GM12801 (cell line): ENCODE measurements around the gene PARP3.

Source experiments
- TF ChIP-seq, protein P1 (sequence below): IDR thresholded peaks from one replicate; pipeline ENCODE4 v1.5.1; 2011; ENCODE audit warnings: control low read depth; ENCODE audit not compliant: insufficient read length; ENCODE audit errors: extremely low read depth

The PARP3 gene

DNA sequence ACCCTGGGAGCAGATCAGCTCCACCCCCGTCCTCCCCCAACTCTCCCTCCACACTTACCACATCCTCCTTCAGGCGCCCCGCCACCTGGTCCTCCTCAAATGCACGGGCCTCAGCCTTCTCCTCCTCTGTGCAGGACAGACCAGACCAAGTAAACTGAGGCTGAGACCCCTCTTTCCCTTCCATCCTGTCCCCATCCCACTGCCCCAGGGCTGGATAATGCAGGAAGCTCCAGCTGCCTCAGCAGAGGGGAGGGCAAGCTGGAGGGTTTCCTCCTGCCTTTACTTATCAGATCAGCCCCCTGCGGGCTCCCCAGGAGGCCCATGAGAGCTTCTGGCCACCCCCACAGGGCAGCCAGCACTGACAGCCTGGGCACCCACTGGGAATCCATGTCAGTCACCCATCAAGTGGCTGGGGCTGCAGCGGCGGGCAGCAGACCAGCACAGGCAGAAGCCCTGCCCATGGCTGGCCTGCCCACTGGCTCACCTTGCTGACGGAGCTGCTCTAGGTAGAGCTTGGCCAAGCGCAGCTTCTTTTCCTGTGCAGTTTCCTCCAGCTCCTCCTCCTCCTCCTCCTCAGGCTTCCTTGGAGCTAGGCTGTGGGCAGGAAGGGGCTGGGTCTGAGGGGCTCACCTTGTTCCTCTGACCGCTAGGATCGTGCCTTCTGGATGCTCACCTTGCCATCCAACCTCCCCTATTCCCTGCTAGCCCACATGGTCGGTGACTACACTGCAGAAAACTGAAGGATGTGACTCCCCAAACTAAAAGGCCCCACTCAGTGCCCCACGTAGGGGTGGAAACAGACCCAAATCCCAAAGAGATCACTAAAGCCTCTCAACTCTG, 4.3 kb upstream of the PARP3 start:
- TF ChIP-seq, protein P1, sequence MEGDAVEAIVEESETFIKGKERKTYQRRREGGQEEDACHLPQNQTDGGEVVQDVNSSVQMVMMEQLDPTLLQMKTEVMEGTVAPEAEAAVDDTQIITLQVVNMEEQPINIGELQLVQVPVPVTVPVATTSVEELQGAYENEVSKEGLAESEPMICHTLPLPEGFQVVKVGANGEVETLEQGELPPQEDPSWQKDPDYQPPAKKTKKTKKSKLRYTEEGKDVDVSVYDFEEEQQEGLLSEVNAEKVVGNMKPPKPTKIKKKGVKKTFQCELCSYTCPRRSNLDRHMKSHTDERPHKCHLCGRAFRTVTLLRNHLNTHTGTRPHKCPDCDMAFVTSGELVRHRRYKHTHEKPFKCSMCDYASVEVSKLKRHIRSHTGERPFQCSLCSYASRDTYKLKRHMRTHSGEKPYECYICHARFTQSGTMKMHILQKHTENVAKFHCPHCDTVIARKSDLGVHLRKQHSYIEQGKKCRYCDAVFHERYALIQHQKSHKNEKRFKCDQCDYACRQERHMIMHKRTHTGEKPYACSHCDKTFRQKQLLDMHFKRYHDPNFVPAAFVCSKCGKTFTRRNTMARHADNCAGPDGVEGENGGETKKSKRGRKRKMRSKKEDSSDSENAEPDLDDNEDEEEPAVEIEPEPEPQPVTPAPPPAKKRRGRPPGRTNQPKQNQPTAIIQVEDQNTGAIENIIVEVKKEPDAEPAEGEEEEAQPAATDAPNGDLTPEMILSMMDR, result no peak

DNA sequence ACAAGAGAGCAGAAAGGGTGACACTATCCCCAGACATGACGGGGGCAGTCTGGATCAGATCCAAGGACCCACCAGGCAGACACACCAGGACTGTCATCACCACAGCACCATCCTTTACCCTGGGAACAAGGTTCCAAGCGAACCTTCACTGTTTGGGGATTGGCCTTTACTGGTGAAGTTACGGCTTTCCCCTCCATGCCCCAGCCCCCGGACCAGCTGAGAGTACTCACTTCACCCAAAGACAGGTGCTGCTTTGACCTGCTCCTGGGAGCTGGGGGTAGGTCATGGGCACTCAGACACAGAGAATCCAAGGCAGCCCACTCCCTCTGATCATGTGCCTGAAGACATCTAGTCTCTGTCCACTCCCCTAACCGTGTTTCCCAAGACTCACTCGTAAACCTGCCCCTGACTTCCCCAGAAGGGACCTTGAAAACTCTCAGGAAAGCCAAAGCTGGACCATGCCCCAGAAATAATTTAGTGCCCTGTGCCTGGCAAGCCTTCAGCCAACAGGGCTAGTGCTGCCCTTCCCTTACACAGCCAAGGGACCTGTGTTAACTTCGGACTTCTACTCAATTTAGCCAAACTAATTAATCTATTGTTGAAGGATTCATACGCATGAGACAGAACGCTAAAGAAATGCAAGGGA, 3.3 kb upstream of the PARP3 start:
- TF ChIP-seq, protein P1, result no peak

DNA sequence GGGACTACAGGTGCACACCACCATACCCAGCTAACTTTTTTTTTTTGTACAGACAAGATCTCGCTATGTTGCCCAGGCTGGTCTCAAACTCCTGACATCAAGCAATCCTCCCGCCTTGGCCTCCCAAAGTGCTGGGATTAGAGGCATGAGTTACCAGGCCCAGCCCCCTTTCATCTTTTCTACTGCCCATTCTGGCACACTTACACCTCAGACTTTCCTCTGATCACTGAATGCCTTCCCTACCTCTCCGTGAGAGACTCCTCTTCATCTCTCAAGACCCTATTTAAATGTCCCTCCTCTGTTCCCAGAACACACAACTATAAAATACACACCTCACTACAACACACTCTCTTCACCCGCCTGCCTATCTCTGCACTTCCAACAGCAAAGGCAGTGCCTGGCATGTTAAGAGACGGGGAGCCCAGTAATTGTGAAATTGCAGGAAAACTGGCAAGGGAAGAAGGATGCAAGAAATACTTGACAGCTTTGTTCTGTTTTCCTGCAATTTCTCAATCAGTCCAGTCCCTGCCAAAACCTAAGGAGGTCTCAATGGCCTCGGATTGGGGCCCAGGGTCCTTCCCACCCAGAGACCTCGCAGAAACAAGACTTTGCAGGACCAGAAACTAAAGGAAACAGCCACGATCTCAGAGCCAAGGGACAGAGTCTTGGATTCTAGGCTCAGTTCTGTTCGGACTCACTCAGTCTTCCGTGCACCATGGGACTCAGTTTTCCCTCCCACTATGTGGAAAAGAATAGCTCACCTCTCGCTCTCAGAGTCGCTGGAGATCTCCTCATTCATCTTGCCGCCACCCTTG, 1.3 kb upstream of the PARP3 start:
- TF ChIP-seq, protein P1, result no peak

DNA sequence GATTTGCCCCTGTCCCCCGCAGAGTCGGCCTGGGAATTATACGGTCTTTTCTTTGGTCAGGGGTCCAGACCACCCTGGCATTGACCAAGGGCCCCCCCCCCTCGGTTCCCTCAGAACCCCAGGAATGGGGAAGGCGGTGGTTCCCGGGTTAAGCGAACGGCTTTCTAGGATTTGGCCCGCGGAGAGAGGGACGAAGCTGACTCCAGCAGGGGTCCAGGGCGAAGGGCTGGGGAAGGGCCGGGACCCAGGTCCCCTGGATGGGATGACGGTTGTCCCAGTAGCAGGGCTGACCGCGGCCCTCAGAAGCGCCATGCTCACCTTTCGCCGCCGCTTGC, 733 bp upstream of the PARP3 start:
- TF ChIP-seq, protein P1, result no peak

DNA sequence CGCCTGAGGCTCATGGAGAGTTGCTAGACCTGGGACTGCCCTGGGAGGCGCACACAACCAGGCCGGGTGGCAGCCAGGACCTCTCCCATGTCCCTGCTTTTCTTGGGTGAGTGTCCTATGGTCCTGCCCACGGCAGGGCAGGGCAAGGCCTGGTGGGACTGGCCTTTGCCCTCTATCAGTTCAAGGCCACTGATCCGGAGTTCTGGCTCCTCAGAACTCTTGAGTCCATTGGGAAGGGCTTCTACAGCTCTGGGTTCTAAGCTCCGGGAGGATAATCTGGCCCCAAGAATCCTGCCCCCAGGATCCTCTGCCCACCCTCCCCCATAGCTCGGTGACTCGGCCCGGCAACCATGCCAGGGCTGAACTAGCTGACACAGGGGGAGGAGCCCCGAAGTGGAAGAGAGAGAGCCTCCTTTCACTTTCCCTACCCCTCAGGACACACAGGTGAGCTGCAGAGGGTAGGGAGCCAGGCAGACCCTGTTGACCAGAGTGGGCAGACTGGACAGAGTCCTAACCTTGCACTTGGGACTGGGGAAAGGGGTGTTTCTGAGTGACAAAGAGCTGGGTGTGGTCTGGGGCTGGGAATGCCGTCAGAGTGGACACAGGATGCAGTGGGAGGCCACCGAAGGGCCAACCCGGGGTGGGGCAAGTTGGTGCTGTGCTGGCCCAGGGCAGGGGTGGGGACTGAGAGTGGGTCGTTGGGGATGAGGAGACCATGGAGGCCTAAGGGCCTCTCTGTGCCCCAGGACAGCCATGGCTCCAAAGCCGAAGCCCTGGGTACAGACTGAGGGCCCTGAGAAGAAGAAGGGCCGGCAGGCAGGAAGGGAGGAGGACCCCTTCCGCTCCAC, 664 bp downstream of the PARP3 start:
- TF ChIP-seq, protein P1, result no peak

DNA sequence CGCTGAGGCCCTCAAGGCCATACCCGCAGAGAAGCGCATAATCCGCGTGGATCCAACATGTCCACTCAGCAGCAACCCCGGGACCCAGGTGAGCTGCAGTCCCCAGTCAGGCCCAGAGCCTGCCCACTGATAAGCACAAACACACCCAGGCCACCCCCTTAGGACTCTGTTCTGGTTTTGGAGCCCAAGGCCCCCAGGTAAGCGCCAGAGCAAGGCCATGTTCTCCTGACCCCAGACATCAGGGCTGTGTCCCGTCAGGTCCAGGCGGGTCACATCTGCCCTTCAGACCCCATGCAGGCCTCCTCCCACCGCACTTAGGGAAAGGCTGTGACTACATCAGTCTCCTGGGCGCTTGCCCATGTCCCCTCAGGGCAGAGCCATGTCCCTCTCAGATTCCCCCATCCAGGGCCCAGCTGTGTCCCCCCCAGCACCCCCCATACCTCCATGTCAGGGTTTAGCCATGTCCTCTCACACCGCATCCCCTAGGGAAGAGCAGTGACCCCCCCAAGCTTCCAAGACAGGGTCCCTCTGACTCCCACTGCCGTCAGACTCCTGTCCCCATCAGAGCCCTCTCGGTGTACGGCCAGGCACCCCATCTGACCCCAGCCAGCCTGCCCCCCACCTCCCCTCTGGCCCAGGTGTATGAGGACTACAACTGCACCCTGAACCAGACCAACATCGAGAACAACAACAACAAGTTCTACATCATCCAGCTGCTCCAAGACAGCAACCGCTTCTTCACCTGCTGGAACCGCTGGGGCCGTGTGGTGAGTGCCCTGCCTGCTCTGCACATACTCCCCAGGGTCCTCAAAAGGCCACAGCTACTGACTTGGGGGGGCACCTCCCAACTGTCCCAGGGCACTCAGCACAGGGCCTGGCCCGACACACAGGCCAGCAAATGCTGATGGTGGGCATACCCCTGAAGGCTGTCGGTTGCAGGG, 1.6 kb downstream of the PARP3 start:
- TF ChIP-seq, protein P1, result no peak
